Central memory CD8-positive, alpha-beta T cell (primary cell): Measurements from ENCODE around the gene PRDM16.

Source experiments
- ATAC-seq: fragments of 150-1000 bp; cut with Tn5 transposase; replicated peaks from 2 replicates; pipeline ENCODE4 v1.10.0; 2022; ENCODE audit warnings: mild to moderate bottlenecking, moderate FRiP score, moderate number of reproducible peaks; ENCODE audit not compliant: poor library complexity, severe bottlenecking; ENCODE audit errors: extremely low read depth
- DNase-seq, 2 donors: peaks; one replicate each; pipeline ENCODE4 v3.0.0; 2021; ENCODE audit warnings: low spot score in 2 of 2
- H3K27ac Mint-ChIP-seq: one replicate; pipeline ENCODE4 v1.8.0; 2022; ENCODE audit warnings: low read depth, mild to moderate bottlenecking, moderate library complexity, mixed read lengths
- H3K27me3 Mint-ChIP-seq: one replicate; pipeline ENCODE4 v1.8.0; 2022; ENCODE audit warnings: mixed read lengths
- H3K36me3 Mint-ChIP-seq: one replicate; pipeline ENCODE4 v1.8.0; 2022; ENCODE audit warnings: mild to moderate bottlenecking, moderate library complexity, mixed read lengths; ENCODE audit not compliant: insufficient read depth
- H3K4me1 Mint-ChIP-seq: one replicate; pipeline ENCODE4 v1.8.0; 2022; ENCODE audit warnings: mixed read lengths
- H3K4me3 Mint-ChIP-seq: one replicate; pipeline ENCODE4 v1.8.0; 2022; ENCODE audit warnings: mild to moderate bottlenecking, moderate library complexity, mixed read lengths
- H3K9me3 Mint-ChIP-seq: one replicate; pipeline ENCODE4 v1.8.0; 2022; ENCODE audit warnings: mixed read lengths

The PRDM16 gene

GRCh38 chr1:3077081-3077480 is 8.1 kb downstream of the PRDM16 start:
- no peak overlapping the region for H3K27ac Mint-ChIP-seq
- no peaks in the 10 kb centered on the region for H3K4me1 Mint-ChIP-seq
- no peak overlapping the region for H3K4me3 Mint-ChIP-seq
- peaks cover 1% of the 10 kb centered on the region for H3K36me3 Mint-ChIP-seq
- peaks cover 34% of the 10 kb centered on the region for H3K27me3 Mint-ChIP-seq
- DNase-seq: no peak
- no peak for ATAC-seq
- no peaks in the 10 kb centered on the region for H3K9me3 Mint-ChIP-seq

DNA sequence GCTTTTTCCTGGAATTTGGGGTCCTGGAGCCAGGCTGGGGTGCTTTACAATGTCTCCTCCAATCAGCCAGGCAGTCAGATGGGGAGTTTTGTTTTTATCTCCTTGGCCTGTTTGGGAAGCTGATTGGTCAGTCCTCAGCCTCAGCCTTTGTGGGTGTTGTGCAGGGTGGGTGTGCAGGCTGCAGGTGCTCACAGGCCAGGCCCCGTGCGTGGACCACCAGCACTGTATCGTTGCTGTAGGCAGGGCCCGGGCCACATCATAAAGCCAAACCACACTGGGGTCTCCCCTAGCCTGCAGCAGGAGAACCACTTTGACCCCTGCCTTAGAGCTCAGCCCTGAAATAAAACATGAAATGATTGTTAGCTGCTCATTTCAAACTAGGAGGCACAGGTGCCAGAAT is 8.6 kb downstream of the PRDM16 start:
- no peak for ATAC-seq
- no peaks in the 10 kb centered on the region for H3K9me3 Mint-ChIP-seq
- no peaks in the 10 kb centered on the region for H3K4me1 Mint-ChIP-seq
- peaks cover 1% of the 10 kb centered on the region for H3K36me3 Mint-ChIP-seq
- H3K27ac Mint-ChIP-seq: no peak overlapping the region
- no peak overlapping the region for H3K4me3 Mint-ChIP-seq
- peaks cover 29% of the 10 kb centered on the region for H3K27me3 Mint-ChIP-seq
- no peak for DNase-seq

DNA sequence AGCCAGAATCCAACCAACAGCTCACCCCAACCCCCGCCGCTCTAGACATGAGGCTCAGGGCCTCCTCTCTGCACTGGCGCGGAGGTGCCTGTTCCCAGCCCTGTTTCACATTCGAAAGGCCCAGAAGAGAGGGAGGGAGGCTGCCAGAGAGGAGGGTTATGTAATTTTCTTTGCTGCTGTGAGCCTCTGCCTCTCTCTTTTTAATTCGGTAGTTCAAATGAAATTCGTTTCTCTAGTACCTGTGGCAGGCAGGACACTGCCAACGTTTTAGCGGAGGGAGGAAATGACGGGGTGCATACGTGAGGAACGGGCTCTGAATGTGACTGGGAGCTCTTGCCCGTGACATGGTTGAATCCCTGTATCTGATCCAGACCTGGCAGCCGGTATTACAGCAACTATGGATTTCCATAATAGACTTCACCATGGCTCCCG is 9.4 kb downstream of the PRDM16 start:
- Mint-ChIP-seq H3K36me3 (peaks cover 1% of the 10 kb centered on the region), H3K27ac (no peak overlapping the region), H3K27me3 (peaks cover 27% of the 10 kb centered on the region), H3K4me3 (no peak overlapping the region), H3K9me3 (no peaks in the 10 kb centered on the region), H3K4me1 (no peaks in the 10 kb centered on the region)
- no peak for DNase-seq
- no peak for ATAC-seq

DNA sequence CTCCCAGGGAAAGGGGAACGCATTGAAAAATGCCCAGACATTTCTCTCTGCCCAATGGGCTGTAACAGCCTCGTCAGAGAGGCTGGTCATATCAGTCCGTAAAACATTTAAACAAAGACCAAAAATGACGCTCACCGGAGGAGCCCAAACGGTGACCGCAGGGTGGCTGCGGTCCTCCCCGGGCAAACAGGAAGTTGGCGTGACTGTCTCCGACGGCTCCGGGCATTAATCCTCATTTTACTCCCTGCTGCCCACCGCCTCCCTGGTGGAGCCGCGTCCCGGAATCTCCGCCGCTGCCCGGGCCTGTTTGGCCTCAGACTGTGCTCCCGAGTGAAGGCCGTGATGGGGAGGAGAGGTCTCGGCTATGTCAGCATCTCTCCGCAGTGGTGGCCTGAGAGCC is 9.9 kb downstream of the PRDM16 start:
- H3K27me3 Mint-ChIP-seq: peaks cover 27% of the 10 kb centered on the region
- peaks cover 1% of the 10 kb centered on the region for H3K36me3 Mint-ChIP-seq
- DNase-seq (no peak), ATAC-seq (no peak)
- no peaks in the 10 kb centered on the region for H3K4me1 Mint-ChIP-seq
- H3K4me3 Mint-ChIP-seq: no peak overlapping the region
- no peak overlapping the region for H3K27ac Mint-ChIP-seq
- no peaks in the 10 kb centered on the region for H3K9me3 Mint-ChIP-seq

- DNase-seq: no peak
- Mint-ChIP-seq H3K9me3 (no peaks in the 10 kb centered on the region), H3K27ac (no peak overlapping the region), H3K4me3 (no peak overlapping the region), H3K4me1 (no peaks in the 10 kb centered on the region), H3K27me3 (peaks cover 27% of the 10 kb centered on the region), H3K36me3 (peaks cover 1% of the 10 kb centered on the region)
- no peak for ATAC-seq
Observed at GRCh38 chr1:3079381-3080052, 10.5 kb downstream of the PRDM16 start.

- no peaks in the 10 kb centered on the region for H3K4me1 Mint-ChIP-seq
- H3K4me3 Mint-ChIP-seq: no peak overlapping the region
- ATAC-seq: no peak
- peaks cover 27% of the 10 kb centered on the region for H3K27me3 Mint-ChIP-seq
- no peak for DNase-seq
- H3K27ac Mint-ChIP-seq: no peak overlapping the region
- peaks cover 1% of the 10 kb centered on the region for H3K36me3 Mint-ChIP-seq
- H3K9me3 Mint-ChIP-seq: no peaks in the 10 kb centered on the region
Observed at GRCh38 chr1:3080053-3080955, 11.3 kb downstream of the PRDM16 start.

DNA sequence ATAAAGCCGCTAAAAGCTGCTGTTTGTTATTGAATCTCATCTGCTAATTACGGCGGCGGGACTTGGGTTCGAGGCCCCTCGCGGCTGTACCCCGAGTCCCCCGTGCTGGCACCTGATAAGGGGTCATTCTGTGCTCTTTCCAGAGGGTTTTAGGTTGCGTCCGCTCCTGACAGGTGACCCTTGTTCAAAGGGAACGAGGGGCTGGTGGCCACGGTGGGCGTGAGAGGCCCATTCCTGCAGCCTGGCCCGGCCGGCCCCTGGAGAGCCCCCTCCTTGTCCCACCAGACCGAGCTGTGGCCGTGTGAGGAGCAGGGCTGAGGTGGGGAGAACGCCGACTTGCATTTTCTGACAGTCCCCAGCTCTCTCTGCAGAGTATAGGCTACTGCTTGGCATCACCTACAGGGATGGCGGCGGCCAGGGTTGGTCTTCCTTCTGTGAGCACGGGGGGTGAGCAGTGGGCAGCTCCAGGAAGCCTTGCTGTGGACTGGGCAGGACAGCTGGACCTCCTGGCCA is 12.2 kb downstream of the PRDM16 start:
- DNase-seq (no peak), ATAC-seq (no peak)
- H3K36me3 Mint-ChIP-seq: peaks cover 1% of the 10 kb centered on the region
- H3K27ac Mint-ChIP-seq: no peak overlapping the region
- no peak overlapping the region for H3K4me3 Mint-ChIP-seq
- H3K27me3 Mint-ChIP-seq: peaks cover 27% of the 10 kb centered on the region
- no peaks in the 10 kb centered on the region for H3K9me3 Mint-ChIP-seq
- H3K4me1 Mint-ChIP-seq: no peaks in the 10 kb centered on the region

DNA sequence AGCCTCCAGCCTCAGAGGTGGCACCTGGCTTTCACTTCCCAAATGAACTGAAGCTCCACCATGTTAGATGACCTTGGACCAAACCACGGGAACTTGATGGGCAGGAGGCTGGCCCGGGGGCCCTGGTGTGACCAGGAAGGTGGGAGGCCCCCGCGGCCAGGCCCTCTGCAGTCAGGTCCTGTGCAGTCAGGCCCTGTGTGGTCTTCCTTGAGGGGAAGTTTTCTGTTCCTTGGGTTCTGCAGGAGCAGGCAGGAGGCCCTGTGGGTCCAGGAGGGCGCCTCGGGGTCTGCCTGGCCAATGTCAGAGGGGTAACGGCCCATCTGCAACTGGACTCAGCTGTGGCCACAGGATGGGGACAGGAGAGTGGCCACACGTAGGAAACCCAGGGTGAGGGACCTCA is 13.0 kb downstream of the PRDM16 start:
- H3K4me3 Mint-ChIP-seq: no peak overlapping the region
- H3K4me1 Mint-ChIP-seq: no peaks in the 10 kb centered on the region
- H3K27me3 Mint-ChIP-seq: peaks cover 27% of the 10 kb centered on the region
- DNase-seq (no peak), ATAC-seq (no peak)
- peaks cover 1% of the 10 kb centered on the region for H3K36me3 Mint-ChIP-seq
- no peak overlapping the region for H3K27ac Mint-ChIP-seq
- H3K9me3 Mint-ChIP-seq: no peaks in the 10 kb centered on the region

- ATAC-seq (no peak), DNase-seq (no peak)
- peaks cover 21% of the 10 kb centered on the region for H3K27me3 Mint-ChIP-seq
- no peak overlapping the region for H3K27ac Mint-ChIP-seq
- no peak overlapping the region for H3K4me3 Mint-ChIP-seq
- H3K9me3 Mint-ChIP-seq: no peaks in the 10 kb centered on the region
- no peaks in the 10 kb centered on the region for H3K4me1 Mint-ChIP-seq
- peaks cover 1% of the 10 kb centered on the region for H3K36me3 Mint-ChIP-seq
Observed at GRCh38 chr1:3082571-3083516, 13.8 kb downstream of the PRDM16 start.

DNA sequence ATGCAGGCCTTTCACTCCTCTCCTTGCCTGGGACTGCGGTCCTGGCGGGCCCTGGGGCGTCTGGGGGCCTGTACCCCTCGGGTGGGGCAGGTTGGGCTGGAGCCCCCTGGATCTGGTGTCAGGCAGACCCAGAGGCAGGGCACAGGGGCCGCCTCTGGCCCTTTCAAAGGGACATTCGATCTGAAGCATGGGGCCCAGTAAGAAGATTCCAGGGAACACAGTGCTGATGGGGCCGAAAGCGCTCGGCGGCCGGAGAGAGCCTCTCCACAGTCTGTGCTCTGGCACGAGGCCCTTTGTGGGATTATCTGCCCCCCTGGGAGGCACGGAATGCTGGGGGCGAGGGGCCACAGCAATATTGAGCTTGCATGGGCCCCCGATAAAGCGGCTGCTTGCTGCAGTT is 15.2 kb downstream of the PRDM16 start:
- Mint-ChIP-seq H3K9me3 (no peaks in the 10 kb centered on the region), H3K27me3 (peaks cover 8% of the 10 kb centered on the region), H3K27ac (no peak overlapping the region), H3K4me1 (no peaks in the 10 kb centered on the region), H3K4me3 (no peak overlapping the region), H3K36me3 (peaks cover 1% of the 10 kb centered on the region)
- DNase-seq (no peak), ATAC-seq (no peak)

- DNase-seq: no peak
- H3K9me3 Mint-ChIP-seq: no peaks in the 10 kb centered on the region
- ATAC-seq: no peak
- H3K27ac Mint-ChIP-seq: no peak overlapping the region
- no peaks in the 10 kb centered on the region for H3K4me1 Mint-ChIP-seq
- no peak overlapping the region for H3K4me3 Mint-ChIP-seq
- H3K36me3 Mint-ChIP-seq: peaks cover 1% of the 10 kb centered on the region
- H3K27me3 Mint-ChIP-seq: peaks cover 2% of the 10 kb centered on the region
Observed at GRCh38 chr1:3084726-3085125, 15.7 kb downstream of the PRDM16 start.

GRCh38 chr1:3085721-3086120 is 16.7 kb downstream of the PRDM16 start:
- DNase-seq (no peak), ATAC-seq (no peak)
- no peaks in the 10 kb centered on the region for H3K4me1 Mint-ChIP-seq
- H3K36me3 Mint-ChIP-seq: no peaks in the 10 kb centered on the region
- no peak overlapping the region for H3K27ac Mint-ChIP-seq
- H3K27me3 Mint-ChIP-seq: no peaks in the 10 kb centered on the region
- H3K4me3 Mint-ChIP-seq: no peak overlapping the region
- H3K9me3 Mint-ChIP-seq: no peaks in the 10 kb centered on the region
